Tongue (tissue), 2 donors: ENCODE data around the gene ERMAP. TPM values are rescaled to one million over a fixed set of nuclear protein-coding genes. Genes with fewer than 3 reads are reported as not detected.
"Not testable (repeated sequence)": the region's sequence is repeated elsewhere in the genome, so short reads cannot be mapped to it uniquely, and the experiment has no call there.

Experiments
- DNase-seq: peaks from one replicate; pipeline ENCODE4 v3.0.0-alpha.2; 2015
- total RNA-seq: library from RNA; depleted of rRNA; stranded (reverse); fragments of >200 nt; gene quantifications from one replicate; pipeline ENCODE4 v1.2.3, GENCODE V29; 2014

Gene ERMAP
- total RNA-seq, 1 donor from 2014 or later = 14.1 TPM

DNA sequence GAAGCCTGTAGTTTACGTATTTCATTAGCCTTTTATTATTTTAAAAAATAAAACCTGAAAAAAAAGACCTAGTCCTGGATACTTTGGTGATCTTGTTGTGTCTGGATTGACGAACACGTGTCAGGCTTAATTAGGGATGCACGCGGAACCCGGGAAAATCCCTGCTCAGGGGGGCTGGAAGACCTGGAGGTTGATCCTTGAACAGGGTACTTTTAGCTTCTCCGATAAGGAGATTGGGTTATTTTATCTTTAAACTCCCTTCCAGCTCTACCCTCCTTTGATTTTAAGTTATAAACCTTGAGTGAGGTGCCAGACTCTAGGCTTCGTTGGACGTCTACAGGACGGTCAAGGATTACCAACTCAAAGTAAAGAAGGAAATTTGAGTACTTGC is 28.9 kb downstream of the ERMAP start:
- peak; percentile 20 for DNase-seq

GRCh38 chr1:42846257-42847110 is 29.6 kb downstream of the ERMAP start, which contains the start of gene ZNF691:
TSS of gene ZNF691 (plus strand) at chr1:42846613. CDS start at chr1:42849659, 3,046 bp downstream.
- DNase-seq = peak; percentile 99

- DNase-seq = no peak
Measured at GRCh38 chr1:42847111-42847595, 30.2 kb downstream of the ERMAP start.

- DNase-seq = no peak
Measured at GRCh38 chr1:42847721-42848460, 31.0 kb downstream of the ERMAP start.

- no peak for DNase-seq
Measured at GRCh38 chr1:42848823-42849537, 32.1 kb downstream of the ERMAP start.

DNA sequence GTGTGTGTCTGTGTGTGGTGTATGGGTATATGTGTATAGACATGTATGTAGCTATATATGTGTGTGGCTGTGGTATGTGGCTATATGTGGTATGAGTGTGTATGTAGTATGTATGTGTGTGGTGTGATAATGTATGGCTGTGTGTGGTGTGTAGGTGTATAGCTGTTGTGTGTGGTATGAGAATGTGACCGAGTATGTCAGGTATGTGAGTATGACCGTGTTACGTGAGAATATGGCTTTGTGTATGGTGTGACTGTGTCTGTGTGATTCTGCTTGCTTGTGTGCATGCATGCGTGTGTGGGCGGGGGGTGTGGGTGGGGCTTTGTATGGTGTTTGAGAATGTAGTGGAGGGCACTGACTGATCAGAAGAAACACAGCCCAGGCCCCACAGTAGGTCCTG is 33.0 kb downstream of the ERMAP start:
- no peak for DNase-seq

GRCh38 chr1:42851420-42851819 is 34.5 kb downstream of the ERMAP start:
- no peak for DNase-seq

- DNase-seq = no peak
Measured at GRCh38 chr1:42851960-42852607, 35.2 kb downstream of the ERMAP start.

- DNase-seq = no peak
Measured at GRCh38 chr1:42852608-42852980, 35.7 kb downstream of the ERMAP start.

DNA sequence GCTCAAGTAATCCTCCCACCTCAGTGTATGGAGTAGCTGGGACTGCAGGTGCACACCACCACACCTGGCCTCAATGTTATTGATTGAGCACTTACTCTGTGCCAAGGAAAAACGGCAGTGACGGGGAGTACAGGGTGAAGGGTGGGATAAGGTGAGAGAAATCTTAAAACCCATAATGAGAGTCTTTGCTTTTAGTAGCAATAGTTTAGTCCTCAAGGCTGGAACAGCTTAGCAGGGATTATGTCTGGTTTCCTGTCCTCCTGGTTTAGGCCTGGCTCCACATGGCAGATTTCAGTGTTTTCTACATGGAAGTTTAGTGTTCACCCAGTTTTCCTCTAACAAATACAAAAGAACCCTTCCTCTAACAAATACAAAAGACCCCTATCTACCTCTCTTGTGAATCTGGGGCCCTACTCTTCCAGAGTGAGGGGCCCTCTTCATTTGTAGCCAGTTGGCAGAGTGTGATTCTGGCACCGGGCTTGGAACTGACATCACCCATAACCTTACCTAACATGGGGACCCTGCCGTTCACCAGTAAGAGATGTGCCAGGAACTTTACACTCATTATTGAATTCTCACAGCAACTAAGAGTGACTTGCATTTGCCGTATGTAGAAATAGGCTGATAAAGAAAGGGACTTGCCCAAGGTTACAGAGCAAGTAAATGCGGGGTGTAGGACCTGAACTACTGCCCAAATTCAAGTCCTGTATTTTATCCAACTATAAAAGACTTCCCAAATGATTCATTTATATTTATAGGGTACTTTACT is 36.4 kb downstream of the ERMAP start:
- DNase-seq = no peak

GRCh38 chr1:42856554-42856953 is 39.6 kb downstream of the ERMAP start:
- not testable (repeated sequence) for DNase-seq

DNA sequence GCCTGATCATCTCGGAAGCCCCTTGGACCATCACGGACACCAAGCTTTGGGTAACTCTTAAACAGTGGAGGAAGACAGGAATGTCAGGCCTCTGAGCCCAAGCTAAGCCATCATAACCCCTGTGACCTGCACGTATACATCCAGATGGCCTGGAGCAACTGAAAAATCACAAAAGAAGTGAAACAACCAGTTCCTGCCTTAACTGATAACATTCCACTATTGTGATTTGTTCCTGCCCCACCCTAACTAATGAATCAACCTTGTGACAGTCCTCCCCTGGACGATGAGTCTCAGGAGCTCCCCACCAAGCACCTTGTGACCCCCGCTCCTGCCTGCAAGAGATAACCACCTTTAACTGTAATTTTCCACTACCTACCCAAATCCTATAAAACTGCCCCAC is 42.4 kb downstream of the ERMAP start:
- not testable (repeated sequence) for DNase-seq

DNA sequence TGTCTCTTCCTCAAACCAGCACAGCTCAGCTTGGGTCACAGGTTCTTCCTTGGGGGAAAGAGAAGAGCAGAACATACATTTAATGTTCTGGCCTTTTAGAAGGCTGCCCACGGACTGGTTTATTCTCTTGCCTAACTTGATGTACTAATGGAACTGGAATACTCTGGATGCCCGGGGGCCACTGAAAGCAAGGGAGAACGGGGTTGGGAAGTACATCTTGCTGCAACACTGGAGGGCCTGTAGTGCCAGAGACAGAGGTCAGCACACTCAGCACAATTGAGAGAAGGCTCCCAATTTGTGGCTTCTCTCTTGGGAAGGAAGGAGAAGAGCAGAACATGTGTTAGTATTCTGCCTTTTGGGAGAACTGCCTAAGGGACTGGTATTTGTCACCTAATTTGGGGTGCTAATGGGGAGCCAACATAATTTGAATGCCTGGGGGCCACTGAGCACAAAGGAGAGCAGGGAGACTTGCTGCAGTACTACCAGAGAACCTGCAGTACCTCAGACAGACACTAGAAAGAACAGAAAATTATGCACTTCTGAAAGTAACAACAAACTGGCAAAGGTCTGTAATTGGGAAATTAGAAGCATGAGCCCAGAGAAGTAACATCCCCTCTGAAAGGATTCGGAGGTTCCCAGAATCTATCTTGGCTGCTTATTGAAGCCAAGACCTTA is 43.6 kb downstream of the ERMAP start:
- DNase-seq = no peak

GRCh38 chr1:42861014-42861399 is 44.1 kb downstream of the ERMAP start:
- DNase-seq = no peak

GRCh38 chr1:42866549-42866948 is 49.6 kb downstream of the ERMAP start:
- no peak for DNase-seq

DNA sequence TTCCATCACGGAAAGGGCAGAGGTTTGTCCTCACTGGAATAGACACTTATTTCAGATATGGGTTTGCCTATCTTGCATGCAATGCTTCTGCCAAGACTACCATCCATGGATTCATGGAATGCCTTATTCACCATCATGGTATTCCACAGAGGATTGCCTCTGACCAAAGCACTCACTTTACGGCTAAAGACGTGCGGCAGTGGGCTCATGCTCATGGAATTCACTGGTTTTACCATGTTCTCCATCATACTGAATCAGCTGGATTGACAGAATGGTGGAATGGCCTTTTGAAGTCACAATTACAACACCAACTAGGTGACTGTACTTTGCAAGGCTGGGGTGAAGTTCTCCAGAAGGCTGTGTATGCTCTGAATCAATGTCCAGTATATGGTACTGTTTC is 51.5 kb downstream of the ERMAP start:
- DNase-seq = not testable (repeated sequence)

- not testable (repeated sequence) for DNase-seq
Measured at GRCh38 chr1:42869254-42869653, 52.3 kb downstream of the ERMAP start.

DNA sequence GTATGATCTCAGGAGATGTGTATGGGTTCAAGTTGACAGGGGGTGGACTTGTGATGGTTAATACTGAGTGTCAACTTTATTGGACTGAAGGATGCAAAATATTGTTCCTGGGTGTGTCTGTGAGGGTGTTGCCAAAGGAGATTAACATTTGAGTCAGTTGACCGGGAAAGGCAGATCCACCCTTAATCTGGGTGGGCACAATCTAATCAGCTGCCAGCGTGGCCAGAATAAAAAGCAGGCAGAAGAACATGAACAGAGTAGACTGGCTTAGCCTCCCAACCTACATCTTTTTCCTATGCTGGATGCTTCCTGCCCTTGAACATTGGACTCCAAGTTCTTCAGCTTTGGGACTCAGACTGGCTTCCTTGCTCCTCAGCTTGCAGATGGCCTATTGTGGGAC is 52.8 kb downstream of the ERMAP start:
- DNase-seq = not testable (repeated sequence)

DNA sequence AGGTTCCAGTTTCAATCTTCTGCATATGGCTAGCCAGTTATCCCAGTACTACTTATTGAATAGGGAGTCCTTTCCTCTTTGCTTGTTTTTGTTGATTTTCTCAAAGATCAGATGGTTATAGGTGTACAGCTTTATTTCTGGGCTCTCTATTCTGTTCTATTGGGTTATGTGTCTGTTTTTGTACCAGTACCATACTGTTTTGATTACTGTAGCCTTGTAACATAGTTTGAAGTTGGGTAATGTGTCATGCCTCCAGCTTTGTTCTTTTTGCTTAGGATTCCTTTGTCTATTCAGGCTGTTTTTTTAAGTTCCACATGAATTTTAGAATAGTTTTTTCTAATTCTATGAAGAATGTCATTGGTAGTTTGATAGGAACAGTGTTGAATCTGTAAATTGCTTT is 56.2 kb downstream of the ERMAP start:
- not testable (repeated sequence) for DNase-seq

- DNase-seq = no peak
Measured at GRCh38 chr1:42873670-42874069, 56.7 kb downstream of the ERMAP start.

DNA sequence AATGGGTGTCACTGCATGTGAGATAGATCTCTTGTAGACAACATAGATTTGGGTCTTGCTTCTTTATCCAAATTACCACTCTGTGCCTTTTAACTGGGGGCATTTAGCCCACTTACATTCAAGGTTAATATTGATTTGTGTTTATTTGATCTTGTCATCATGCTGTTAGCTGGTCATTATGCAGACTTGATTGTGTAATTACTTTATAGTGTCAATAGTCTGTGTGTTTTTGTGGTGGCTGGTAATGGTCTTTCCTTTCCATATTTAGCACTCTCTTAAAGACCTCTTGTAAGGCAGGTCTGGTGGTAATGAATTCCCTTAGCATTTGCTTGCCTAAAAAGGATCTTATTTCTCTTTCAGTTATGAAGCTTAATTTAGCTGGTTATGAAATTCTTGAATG is 59.1 kb downstream of the ERMAP start:
- no peak for DNase-seq
